Fibroblast of lung (primary cell): ENCODE measurements around the gene STARD9. TPM values are rescaled to one million over a fixed set of nuclear protein-coding genes. Genes with fewer than 3 reads are reported as not detected.
"Not testable (repeated sequence)": the region's sequence is repeated elsewhere in the genome, so short reads cannot be mapped to it uniquely, and the experiment has no call there.

ENCODE experiments used
- DNase-seq, 2 donors: peaks; one replicate each; pipeline versions ENCODE4 v3.0.0 to v3.0.0-alpha.2; 2010; ENCODE audit warnings: low read depth in 2 of 2
- H2AFZ ChIP-seq: 2 replicates; pipeline ENCODE4 v1.5.1; 2012; ENCODE audit warnings: low read length, control low read depth, inconsistent platforms
- H3K27ac ChIP-seq: 2 replicates; pipeline ENCODE4 v1.5.1; 2011; ENCODE audit warnings: low read length, control low read depth; ENCODE audit not compliant: insufficient read depth
- H3K27me3 ChIP-seq: 2 replicates; pipeline ENCODE4 v1.5.1; 2011; ENCODE audit warnings: mild to moderate bottlenecking, low read length; ENCODE audit not compliant: control insufficient read depth, insufficient read depth
- H3K36me3 ChIP-seq: 2 replicates; pipeline ENCODE4 v1.5.1; 2011; ENCODE audit warnings: low read length; ENCODE audit not compliant: control insufficient read depth, insufficient read depth
- H3K4me1 ChIP-seq: 2 replicates; pipeline ENCODE4 v1.5.1; 2011; ENCODE audit warnings: low read length; ENCODE audit not compliant: control insufficient read depth, insufficient read depth; ENCODE audit errors: extremely low read depth
- H3K4me2 ChIP-seq: 2 replicates; pipeline ENCODE4 v1.5.1; 2011; ENCODE audit warnings: low read length, control low read depth; ENCODE audit not compliant: insufficient read depth; ENCODE audit errors: extremely low read depth
- H3K4me3 ChIP-seq, 4 experiments: fragments of 200-600 bp in 1 of 4; sonication (generic) in 1 of 4; replicated peaks in 1 of 4; 2 replicates each; pipeline ENCODE4 v1.5.1; 2011 to 2016; ENCODE audit warnings: low read length in 4 of 4, low read depth in 3 of 4, mild to moderate bottlenecking in 3 of 4, control low read depth in 2 of 4, inconsistent platforms in 1 of 4, mixed read lengths in 1 of 4; ENCODE audit not compliant: insufficient read depth in 1 of 4; ENCODE audit errors: control extremely low read depth in 1 of 4
- H3K79me2 ChIP-seq: 2 replicates; pipeline ENCODE4 v1.5.1; 2012; ENCODE audit warnings: mild to moderate bottlenecking, low read length, inconsistent platforms; ENCODE audit not compliant: control insufficient read depth, insufficient read depth
- H3K9ac ChIP-seq: 2 replicates; pipeline ENCODE4 v1.5.1; 2011; ENCODE audit warnings: mild to moderate bottlenecking, low read length, control low read depth; ENCODE audit not compliant: insufficient read depth
- H3K9me3 ChIP-seq: 2 replicates; pipeline ENCODE4 v1.5.1; 2012; ENCODE audit warnings: low read depth, low read length; ENCODE audit not compliant: control insufficient read depth, insufficient read depth
- H4K20me1 ChIP-seq: 2 replicates; pipeline ENCODE4 v1.5.1; 2011; ENCODE audit warnings: low read length; ENCODE audit not compliant: control insufficient read depth, insufficient read depth; ENCODE audit errors: extremely low read depth
- EZH2 ChIP-seq: IDR thresholded peaks from 2 replicates; pipeline ENCODE4 v1.5.1; 2012; ENCODE audit warnings: low read length, control low read depth, mild to moderate bottlenecking; ENCODE audit errors: missing control alignments
- polyA plus RNA-seq, 2 donors: library from polyadenylated mRNA; depleted of rRNA in 1 of 2; stranded (reverse) in 1 of 2; unstranded in 1 of 2; fragments of >200 nt; gene quantifications; 2 replicates each; pipeline ENCODE4 v1.2.1, GENCODE V29; 2011 to 2012; ENCODE audit warnings: missing spikeins in 1 of 2
- total RNA-seq: library from RNA; depleted of rRNA; stranded (reverse); fragments of >200 nt; gene quantifications from 2 replicates; pipeline ENCODE4 v1.2.1, GENCODE V29; 2014
- TF ChIP-seq, protein P1 (sequence below), 2 donors: IDR thresholded peaks in 1 of 2; conservative IDR thresholded peaks in 1 of 2; 1 replicate in 1 of 2; 2 replicates in 1 of 2; pipeline ENCODE4 v1.5.1; 2011 to 2012; ENCODE audit warnings: low read length in 2 of 2, control low read depth in 1 of 2, inconsistent platforms in 1 of 2, low read depth in 1 of 2, mild to moderate bottlenecking in 1 of 2

The STARD9 gene
- total and polyA plus RNA-seq, 2 donors (not counting 1 experiment from before 2014, with no cell fraction given), result 2.5 to 8.3 TPM

DNA sequence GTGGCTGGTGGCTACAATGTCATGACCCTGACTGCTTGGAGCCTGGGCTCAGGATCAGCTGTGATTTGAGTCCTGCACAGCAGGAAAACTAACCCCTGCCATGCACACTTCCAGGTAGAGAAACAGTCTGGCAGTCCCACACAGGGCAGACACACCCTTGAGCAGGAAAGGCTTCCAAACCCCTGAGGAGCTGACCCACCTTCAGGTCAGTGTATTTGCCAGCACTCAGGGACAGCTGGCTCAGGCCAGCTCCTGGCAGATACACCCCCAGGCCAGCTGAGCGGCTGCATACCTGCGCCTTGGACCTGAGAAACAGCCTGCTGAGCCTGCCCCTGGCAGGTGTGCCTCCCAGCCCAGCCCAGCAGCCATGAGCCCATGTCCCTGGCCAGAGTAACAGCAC lies 183.7 kb downstream of the STARD9 start:
- Histone ChIP-seq H3K79me2 (no peaks in the 10 kb centered on the region), H3K4me3 (no peak overlapping the region), H3K36me3 (no peaks in the 10 kb centered on the region), H4K20me1 (no peaks in the 10 kb centered on the region), H3K9ac (no peak overlapping the region), H3K27me3 (no peaks in the 10 kb centered on the region), H2AFZ (no peak overlapping the region), H3K27ac (no peak overlapping the region), H3K9me3 (no peaks in the 10 kb centered on the region), H3K4me1 (no peaks in the 10 kb centered on the region), H3K4me2 (no peak overlapping the region)
- no peak for DNase-seq
- no peak for TF ChIP-seq EZH2
- TF ChIP-seq, protein P1, sequence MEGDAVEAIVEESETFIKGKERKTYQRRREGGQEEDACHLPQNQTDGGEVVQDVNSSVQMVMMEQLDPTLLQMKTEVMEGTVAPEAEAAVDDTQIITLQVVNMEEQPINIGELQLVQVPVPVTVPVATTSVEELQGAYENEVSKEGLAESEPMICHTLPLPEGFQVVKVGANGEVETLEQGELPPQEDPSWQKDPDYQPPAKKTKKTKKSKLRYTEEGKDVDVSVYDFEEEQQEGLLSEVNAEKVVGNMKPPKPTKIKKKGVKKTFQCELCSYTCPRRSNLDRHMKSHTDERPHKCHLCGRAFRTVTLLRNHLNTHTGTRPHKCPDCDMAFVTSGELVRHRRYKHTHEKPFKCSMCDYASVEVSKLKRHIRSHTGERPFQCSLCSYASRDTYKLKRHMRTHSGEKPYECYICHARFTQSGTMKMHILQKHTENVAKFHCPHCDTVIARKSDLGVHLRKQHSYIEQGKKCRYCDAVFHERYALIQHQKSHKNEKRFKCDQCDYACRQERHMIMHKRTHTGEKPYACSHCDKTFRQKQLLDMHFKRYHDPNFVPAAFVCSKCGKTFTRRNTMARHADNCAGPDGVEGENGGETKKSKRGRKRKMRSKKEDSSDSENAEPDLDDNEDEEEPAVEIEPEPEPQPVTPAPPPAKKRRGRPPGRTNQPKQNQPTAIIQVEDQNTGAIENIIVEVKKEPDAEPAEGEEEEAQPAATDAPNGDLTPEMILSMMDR (conservative IDR thresholded peaks at IDR 0.05 in 1 of 2, IDR thresholded peaks at IDR 0.05 in 1 of 2; ENCODE audit: low read depth in 1 of 2, low read length in 2 of 2), result no peak

- TF ChIP-seq EZH2, result no peak
- TF ChIP-seq, protein P1 (conservative IDR thresholded peaks at IDR 0.05 in 1 of 2, IDR thresholded peaks at IDR 0.05 in 1 of 2; ENCODE audit: low read depth in 1 of 2, low read length in 2 of 2), result no peak
- Histone ChIP-seq H3K9me3 (no peaks in the 10 kb centered on the region), H3K27ac (no peak overlapping the region), H3K4me3 (no peak overlapping the region), H2AFZ (no peak overlapping the region), H3K9ac (no peak overlapping the region), H3K4me2 (no peak overlapping the region), H3K4me1 (no peaks in the 10 kb centered on the region), H3K36me3 (no peaks in the 10 kb centered on the region), H3K79me2 (no peaks in the 10 kb centered on the region), H4K20me1 (no peaks in the 10 kb centered on the region), H3K27me3 (no peaks in the 10 kb centered on the region)
- DNase-seq, result no peak
Observed at GRCh38 chr15:42760759-42761158, 185.4 kb downstream of the STARD9 start.

DNA sequence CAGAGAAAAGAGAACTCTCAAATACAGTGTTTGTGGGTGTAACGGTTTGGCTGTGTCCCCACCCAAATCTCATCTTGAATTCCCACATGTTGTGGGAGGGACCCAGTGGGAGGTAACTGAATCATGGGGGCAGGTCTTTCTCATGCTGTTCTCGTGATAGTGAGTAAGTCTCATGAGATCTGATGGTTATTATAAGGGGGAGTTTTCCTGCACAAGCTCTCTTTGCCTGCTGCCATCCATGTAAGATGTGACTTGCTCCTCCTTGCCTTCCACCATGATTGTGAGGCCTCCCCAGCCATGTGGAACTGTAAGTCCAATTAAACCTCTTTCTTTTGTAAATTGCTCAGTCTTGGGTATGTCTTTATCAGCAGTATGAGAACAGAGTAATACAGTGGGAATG lies 186.4 kb downstream of the STARD9 start:
- H4K20me1 ChIP-seq, H3K4me1 ChIP-seq, H3K9ac ChIP-seq, H2AFZ ChIP-seq, H3K27me3 ChIP-seq, DNase-seq, H3K36me3 ChIP-seq, H3K9me3 ChIP-seq, H3K4me3 ChIP-seq, H3K4me2 ChIP-seq, H3K79me2 ChIP-seq, H3K27ac ChIP-seq: not testable (repeated sequence)

GRCh38 chr15:42764154-42764731 lies 188.8 kb downstream of the STARD9 start:
- H2AFZ ChIP-seq, H3K9me3 ChIP-seq, H4K20me1 ChIP-seq: not testable (repeated sequence)

DNA sequence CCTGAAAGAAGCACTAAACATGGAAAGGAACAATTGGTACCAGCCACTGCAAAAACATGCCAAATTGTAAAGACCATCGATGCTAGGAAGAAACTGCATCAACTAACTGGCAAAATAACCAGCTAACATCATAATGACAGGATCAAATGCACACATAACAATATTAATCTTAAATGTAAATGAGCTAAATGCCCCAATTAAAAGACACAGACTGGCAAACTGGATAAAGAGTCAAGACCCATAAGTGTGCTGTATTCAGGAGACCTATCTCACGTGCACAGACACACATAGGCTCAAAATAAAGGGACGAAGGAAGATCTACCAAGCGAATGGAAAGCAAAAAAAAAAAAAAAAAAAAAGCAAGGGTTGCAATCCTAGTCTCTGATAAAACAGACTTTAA lies 190.7 kb downstream of the STARD9 start:
- DNase-seq, H2AFZ ChIP-seq, H4K20me1 ChIP-seq, H3K79me2 ChIP-seq, H3K9ac ChIP-seq, H3K36me3 ChIP-seq, H3K27me3 ChIP-seq, H3K4me2 ChIP-seq, H3K4me1 ChIP-seq, H3K4me3 ChIP-seq, H3K9me3 ChIP-seq, H3K27ac ChIP-seq: not testable (repeated sequence)

More at GRCh38 chr15:42764154-42764731, 188.8 kb downstream of the STARD9 start:
- DNase-seq, result peak in 1 of 2 donors; percentile 6
- not testable (repeated sequence) for H3K9ac ChIP-seq, H3K36me3 ChIP-seq, H3K4me3 ChIP-seq, H3K4me2 ChIP-seq, H3K27me3 ChIP-seq, H3K79me2 ChIP-seq, H3K4me1 ChIP-seq, H3K27ac ChIP-seq
